NCI-H2029 (cell line): ENCODE data around the gene SPIRE1.

ENCODE experiments used
- DNase-seq: peaks from one replicate; lab custom pipeline; 2025; lab: John Stamatoyannopoulos, UW

Gene SPIRE1

DNA sequence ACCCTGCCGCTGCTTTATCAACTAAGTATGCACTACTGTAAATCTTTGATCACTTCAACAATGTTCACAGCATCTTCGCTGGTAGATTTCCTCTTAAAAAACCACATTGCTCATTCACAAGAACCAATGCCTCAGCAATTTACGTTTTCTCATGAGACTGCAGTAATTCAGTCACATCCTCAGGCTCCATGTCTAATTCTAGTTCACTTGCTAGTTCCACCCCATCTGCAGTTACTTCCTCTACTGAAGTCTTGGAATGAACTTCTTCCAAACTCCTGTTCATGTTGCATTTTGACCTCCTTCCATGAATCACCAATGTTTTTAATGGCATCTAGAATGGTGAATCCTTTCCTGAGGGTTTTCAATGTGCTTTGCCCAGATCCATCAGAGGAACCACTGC, 214.4 kb downstream of the SPIRE1 start:
- DNase-seq = no peak

DNA sequence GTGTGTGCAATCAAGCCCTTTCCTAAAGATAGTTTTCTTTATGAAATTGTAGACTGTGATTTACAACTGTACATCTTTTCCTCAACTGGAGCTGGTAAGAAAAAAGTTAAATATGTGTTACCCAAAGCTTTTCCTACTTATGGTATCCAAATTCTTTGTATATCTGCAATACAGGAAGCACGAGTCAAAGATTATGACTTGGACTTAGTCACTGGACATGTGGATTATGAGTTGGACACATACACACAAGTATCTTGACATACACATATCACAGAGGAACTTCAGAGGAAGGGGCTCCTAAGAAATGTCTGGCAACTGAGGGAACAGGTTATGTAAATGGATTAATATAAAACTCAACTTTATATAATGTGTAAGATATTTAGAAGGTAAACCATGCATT, 215.0 kb downstream of the SPIRE1 start:
- no peak for DNase-seq

DNA sequence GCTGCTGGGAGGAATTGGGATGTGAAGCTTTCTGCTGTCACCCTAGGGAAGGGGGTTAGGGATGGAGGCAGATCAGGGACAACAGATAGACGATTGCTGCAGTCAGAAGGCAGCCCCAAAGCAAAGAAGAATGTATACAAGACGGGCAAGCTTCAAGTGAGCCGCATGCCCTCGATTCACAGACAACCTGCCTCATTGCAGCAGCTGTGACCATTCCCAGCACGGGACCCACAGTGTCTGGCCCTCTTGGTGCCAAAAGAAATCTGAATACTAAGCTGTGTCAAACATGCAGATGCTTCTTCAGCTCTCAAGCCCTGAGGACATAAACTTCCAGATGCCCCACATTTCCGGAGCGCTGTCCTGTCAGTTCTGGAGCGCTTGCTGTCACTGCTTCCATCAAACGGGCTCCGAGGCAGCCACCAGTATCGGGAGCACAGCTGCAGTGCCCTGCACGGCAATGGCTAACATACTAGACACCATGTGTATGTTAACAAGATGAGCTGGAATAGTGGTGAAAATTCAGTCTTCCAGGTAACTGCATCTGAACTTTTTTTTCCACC, 216.4 kb downstream of the SPIRE1 start:
- DNase-seq = no peak

DNA sequence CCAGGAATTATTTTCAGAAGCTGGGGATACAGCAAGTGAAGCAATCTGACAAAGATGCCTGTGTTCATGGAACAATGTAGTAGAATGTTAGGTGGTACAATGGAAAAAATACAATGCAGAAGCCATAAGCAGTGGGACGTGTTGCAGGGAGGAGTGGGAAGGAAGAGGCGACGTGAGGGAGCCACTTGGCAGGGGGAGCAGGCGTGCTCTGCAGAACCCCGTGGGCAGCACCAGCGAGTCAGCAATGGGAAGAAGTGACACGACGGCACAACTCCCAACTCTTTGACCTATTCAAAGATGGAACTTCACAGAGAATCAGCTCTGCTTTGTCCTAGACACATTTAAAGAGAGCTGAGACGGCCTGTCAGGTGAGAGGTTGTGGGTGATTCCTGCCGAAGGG, 219.7 kb downstream of the SPIRE1 start:
- DNase-seq = no peak

DNA sequence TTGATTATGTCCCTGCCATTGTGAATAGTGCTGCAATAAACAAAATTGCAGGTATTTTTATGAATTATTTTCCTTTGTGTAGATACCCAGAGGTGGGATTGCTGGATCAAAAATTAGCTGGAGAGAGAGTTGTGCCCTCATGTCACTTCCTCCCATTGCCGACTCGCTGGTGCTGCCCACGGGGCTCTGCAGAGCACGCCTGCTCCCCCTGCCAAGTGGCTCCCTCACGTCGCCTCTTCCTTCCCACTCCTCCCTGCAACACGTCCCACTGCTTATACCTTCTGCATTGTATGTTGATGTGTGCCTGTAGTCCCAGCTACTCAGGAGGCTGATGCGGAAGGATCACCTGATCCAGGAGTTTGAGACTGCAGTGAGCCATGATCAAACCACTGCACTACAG, 222.0 kb downstream of the SPIRE1 start:
- no peak for DNase-seq

DNA sequence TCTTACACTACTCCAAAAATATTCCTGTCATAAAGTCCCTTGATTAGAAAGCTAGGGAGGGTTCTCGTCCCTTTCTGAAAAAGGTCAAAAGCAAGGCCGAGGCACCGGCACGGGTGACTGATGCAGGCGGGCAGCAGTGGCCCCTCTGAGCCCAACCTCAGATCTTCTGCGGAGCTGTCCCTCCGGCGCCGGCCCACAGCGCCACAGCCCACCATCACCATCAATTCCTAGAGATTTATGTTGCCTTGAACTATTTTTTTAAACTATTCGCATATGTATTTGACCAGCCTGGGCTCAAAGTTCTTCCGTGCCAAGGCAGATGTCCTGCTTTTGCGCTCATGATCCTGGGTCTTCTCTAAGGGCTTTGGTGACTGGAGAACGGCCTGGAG, 223.4 kb downstream of the SPIRE1 start:
- no peak for DNase-seq

DNA sequence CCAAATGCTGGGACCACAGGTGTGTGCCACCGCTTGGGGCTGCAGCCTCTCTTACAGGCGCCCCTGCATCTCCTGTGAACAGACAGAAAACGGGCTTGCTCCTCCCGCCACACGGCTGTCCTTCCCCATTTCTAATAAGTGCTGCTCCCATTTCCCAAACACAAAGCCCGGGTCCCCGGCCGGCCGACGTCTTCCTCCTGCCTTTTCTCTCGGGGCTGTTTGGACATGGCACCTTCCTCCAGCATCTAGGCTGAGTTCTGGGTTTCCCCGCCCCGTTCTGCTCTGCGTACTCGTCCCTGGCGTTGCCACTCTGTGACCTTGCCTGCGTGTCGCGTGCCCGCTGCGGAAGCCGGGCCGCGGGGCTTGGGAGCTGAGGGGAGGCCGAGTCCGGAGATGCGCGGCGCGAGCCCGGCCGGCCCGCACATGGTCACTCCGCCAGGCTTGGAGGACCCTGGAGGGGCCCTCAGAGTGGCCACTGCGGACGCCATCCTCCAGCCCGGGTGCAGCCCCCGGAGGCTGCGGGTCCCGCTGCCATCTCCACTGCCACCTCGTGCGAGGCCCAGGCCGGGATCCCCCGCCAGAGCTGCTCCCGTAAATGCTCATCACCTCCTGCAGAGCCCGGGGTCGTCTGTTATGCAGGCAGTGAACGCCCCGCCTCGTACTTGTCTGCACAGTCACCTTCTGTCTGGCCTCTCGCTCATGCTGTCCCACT, 223.9 kb downstream of the SPIRE1 start:
- no peak for DNase-seq

DNA sequence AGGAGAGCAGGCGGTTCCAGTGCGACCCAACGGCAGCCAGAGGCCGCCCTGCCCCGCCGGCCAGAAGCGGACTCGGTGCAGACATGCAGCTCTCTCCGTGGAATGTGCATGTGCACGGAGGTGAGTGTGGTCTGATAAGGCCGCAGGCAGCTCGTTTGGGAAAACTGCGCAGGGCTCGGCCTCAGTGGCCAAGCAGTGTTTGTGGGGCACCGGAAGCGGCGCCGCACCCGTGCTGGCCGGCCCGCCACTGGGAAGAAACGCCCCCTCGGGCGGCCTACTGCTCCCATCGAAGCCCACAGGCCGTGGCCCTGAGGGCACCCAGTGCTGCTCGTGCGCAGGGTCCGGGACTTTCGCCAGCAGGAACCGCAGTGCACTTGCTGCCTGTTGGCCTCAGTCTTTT, 225.0 kb downstream of the SPIRE1 start:
- no peak for DNase-seq

DNA sequence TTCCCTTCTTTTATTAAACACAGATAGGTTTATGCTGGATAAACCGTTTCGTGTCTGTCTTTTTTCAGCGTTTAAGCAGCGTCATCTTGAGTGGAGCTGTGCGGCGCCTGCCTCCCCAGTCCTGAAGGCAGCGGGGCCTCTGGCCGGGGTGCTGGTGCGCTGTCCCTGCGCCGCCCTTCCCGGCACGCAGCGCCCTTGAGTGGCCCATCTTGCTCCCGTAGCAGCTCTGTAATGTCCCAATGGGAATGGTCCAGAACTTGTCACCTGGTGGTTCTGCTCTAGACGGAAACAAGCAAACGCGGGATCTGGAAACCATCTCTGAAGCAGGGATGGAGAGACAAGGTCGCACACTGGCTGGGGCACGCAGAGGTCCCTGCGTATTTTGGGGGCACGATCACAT, 225.7 kb downstream of the SPIRE1 start:
- no peak for DNase-seq

DNA sequence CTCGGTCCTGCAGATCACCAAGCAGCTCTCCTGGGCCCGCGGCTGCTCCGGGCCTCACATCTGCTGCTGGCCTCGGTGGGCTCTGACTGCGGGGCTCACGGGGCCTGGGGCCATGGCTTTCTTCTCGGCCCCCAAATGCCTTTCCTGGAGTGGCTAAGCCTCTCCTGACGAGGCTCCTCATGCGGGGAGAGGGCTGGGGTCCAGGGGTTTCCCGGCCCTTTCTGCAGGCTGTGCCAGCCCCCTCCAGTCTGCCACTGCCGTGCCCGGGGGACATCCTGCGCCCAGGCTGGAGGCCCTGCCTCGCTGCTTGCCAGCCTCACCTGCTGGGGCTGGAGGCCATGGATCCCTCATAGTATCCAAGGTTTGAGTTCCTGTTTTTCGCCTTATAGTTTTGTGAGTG, 226.3 kb downstream of the SPIRE1 start:
- DNase-seq = no peak

DNA sequence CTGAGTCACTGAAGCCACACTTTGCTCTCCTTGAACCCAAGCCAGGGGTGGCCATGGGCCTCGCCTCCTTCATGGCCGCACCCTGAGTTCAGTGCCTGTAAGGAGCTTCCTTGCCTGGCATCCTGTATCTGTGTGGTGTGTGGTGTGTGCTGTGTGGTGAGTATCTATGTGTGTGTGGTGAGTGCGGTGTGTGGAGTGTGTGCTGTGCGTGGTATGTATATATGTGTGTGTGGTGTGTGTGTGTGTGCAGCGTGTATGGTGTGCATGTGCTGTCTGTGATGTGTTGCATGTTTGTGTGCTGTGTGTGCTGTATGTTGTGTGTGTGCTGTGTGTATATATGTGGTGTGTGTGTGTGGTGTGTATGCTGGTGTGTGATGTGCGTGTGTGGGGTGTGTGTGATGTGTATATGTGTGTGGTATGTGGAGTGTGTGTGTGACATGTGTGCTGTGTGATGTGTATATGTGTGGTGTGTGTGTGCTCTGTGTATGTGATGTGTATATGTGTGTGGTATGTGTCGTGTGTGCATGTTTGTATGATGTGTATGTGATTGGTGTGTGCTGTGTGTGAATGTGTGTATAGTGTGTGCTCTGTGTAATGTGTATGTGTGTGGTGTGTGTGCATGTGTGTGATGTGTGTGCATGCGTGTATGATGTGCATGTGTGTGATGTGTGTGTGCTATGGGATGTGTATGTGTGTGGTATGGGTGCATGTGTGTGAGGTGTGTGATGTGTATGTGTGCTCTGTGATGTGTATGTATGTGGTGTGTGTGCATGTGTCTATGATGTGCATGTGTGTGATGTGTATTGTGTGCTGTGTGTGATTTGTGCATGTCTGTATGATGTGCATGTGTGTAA, 227.5 kb downstream of the SPIRE1 start:
- no peak for DNase-seq

DNA sequence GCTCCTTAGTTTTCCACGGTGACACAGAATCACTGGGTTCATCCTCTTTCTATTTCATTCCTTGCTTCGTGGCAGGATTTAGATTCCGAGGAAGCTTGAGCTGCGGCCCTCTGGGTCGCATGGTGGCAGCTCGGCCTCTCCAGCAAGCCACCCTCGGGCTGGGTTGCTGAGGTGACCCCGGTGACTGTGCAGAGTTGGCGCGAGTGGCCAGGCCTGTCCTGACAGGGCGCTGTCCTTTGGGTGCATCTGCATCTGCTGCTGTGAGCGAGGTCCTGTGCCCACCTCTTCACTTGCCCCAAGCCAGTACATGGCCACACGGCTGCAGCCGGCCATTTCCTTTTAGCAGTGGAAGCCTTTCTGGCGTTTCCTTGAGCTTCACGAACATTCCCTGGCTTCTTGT, 228.4 kb downstream of the SPIRE1 start:
- DNase-seq = no peak

DNA sequence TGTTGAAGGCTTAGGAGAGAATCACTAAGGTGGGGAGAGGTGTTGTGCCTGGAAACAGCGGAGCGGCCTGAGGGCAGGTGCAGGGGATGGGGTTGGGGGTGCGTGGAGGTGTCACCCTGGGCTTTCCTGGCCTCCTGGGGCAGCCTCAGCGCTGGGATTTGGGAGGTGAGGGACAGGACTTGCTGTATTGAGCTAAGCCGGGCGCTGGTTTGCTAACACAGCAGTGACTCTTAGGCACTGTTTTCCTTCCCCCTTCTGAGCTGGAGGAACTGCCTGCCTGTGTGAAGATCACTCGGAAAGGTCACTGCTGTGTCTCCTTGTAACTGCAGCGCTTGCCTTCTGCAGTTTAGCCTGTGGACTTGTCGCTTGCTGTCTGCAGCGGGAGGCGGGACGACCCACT, 229.0 kb downstream of the SPIRE1 start:
- no peak for DNase-seq

DNA sequence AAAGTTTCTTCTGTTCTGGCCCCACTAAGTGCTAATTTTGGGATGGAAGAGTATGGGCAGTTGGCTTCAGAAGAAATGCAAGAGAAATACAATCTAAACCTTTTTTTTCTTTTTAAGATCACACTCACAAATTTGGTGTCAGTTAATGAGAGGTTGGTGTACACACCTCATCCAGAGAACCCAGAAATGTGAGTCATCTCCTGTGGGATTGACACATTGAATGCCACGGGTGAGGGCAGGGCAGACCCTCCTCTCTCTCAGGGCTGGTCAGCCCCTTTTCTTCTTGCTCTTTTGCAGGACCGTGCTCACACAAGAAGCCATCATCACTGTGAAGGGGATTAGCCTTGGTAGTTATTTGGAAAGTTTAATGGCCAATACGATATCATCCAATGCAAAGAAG, 231.0 kb downstream of the SPIRE1 start:
- no peak for DNase-seq

DNA sequence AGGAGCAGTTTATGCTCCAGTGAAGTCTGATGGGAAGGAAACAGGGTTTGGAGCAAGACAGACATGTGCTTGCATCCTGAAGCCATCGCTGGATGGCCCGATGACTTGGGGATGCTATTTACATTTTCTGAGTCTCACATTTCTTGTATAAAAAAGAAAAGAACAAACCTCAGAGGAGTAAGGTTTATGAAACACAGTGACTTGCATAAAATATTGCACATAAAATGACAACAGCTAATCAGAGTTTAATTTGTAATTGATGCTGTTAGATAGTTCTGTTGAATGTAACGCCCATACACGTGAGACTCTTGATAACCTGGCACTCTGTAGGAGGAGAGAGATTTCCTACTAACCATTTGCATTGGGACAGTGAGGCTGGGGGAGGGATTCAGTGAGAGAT, 233.7 kb downstream of the SPIRE1 start:
- no peak for DNase-seq

DNA sequence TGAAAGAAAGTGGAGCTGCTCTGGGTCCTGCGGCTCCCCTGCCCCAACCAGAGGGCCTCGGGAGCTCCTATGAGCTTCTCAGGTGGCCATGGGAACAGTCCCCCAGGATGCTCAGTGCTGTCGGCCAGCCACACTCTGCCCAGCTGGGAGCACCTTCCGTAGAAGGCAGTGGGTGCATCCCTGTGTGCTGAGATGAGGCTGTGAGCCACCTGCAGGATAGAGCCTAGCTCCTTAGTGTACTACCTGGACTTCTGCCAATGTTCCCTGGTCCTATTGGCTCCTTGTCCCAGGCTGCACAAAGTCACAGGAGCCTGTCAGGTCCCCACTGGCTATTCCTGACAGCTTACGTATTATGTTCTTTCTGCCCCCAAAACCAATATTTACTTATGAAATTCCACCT, 234.1 kb downstream of the SPIRE1 start:
- peak; percentile 51 for DNase-seq

DNA sequence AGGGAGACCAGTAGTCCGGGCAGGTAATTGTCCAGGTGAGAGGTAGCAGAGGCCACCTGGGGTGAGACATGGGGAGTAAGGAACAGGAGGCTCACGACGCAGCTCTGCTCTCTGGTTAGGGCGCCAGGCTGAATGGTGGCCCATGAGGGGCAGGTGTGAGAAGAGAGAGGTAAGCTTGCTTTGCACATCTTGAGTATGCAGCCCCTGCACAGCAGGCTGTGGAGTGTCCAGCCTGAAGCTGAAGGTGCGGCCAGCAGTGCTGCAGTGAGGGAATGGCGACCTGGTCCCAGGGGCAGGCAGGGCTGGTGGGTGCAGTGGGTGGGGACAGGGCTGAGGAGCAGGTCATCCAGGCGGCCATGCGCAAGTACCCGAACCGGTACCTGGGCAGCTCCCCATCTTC, 234.5 kb downstream of the SPIRE1 start:
- DNase-seq = no peak

DNA sequence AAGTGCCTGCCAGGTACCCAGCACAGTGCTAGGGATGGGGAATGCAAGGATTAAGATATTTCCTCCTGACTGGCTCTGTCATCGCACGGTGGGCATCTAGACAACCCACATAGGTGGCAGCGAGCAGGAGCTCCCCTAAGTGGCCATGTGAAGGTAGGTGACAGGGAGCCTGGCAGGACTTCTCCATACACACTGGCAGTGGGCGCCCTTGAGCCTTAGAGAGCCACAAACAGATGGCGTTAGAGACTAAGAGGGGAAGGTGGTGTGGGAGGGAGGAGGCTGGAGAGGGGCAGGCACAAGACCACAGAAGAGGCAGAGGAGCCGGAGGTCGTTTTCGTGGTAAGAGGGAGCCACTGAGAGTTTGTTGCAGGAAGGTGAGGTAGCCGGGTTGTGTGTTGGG, 235.0 kb downstream of the SPIRE1 start:
- peak; percentile 7 for DNase-seq

DNA sequence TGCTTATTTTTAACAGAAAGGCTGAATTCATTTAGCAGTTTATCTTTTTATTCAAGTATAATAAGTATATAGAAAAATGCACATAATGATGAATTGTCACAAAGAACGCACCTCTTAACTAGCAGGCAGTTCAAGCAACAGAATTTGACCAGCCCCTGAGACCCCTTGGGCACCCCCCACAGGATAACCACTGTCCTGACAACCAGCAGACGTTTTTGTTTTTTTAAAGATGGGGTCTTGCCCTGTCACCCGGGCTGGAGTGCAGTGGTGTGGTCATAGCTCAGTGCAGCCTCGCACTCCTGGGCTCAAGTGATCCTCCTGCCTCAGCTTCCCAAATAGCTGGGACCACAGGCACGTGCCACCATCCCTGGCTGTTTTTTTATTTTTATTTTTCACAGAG, 236.2 kb downstream of the SPIRE1 start:
- no peak for DNase-seq

DNA sequence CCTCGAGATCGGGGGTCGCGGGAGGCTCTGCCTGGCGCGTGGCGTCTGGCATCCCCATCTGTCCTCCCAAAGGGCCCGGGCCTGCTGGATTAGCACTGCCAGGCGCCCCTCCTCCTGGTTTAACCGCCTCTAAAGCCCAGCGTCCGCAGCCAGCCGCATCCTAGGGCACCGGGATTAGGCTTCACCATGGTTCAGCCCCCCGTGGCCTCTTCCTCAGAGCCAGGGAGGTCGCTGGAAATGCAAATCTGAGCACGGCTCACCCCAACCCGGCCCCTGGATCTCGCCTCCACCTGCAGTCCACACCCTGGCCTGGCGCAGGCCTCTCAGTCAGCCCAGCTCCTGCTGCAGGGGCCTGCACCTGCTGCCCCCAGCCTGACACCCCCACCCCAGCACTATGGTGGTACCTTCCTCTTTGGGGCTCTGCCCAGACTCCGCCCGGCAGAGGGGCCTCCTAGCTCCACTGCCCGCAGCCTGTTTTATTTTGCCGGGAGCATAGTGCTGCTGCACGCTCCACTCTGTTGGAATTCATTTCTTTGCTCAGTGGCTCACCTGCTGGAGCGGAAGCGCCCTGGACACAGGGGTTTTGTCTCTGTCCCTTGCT, 237.0 kb downstream of the SPIRE1 start:
- no peak for DNase-seq

DNA sequence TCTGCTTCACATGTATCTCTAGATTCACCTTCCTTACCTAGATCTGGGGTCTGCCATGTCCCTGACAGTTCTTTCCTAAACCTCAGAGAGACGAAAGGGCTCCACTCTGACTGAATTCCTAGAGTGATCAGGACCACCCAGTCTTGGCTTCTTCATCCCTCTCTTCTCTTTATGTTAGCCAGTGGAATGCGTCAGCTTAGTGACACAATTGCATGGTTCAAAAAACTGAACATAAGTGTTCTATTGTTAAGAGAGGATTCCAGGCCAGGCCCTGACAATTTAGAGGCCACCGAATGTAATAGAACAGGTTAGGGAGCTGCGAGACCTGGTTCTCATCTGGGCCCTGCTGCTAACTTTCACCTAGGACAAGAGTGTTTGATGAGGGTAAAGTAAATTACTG, 240.2 kb downstream of the SPIRE1 start:
- DNase-seq = no peak

DNA sequence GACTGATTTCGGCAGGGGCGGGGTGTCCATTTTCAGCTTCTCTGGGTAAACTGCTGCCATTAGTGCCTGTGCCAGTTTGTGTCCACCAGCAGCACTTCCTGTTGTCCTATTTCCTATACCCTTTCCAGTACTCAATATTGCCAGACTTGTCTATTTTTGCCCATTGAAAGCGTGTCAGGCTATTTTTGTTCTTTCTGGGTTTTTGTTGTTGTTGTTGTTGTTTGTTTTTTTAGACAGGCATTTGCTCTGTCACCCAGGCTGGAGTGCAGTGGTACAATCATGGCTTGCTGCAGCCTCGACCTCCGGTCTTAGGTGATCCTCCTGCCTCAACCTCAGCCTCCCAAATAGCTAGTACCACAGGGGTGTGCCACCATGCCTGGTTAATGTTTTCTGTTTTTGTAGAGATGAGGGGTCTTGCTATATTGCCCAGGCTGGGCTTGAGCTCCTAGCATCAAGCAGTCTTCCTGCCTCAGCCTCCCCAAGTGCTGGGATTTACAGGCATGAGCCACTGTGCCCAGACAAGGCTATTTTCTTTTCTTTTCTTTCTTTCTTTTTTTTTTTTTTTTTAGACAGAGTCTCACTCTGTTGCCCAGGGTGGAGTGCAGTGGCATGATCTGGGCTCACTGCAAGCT, 241.7 kb downstream of the SPIRE1 start:
- no peak for DNase-seq

DNA sequence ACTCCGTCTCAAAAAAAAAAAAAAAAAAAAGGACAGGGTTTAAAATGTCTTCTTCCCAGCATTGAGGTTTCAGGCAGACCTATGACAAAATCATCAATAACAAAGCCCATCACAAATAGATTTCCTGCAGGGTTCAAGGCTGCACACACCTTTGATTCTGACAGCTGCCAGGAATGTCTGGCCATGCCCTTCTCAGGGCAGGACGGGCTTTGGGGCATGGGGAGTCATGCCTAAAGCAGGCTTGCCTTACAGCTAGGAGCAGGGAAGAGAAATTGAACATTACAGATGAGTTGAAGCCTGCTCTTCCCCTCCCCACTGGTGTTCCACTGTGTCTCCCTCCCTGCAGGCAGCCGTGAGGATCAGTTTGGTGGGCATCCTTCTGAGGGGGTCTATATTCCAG, 246.5 kb downstream of the SPIRE1 start:
- DNase-seq = no peak
